Measurements from ENCODE around the gene SDK2. TPM values are rescaled to one million over a fixed set of nuclear protein-coding genes. Genes with fewer than 3 reads are reported as not detected.

The SDK2 gene
- total and polyA plus RNA-seq, 11 donors: 0.84 to 4.0 (median 2.6) TPM

GRCh38 chr17:73498176-73498575 is 146.1 kb downstream of the SDK2 start:
- H3K36me3 ChIP-seq: no peaks in the 10 kb centered on the region
- no peak for ATAC-seq
- intact Hi-C loops (cut with DNase I): no loop called here
- TF ChIP-seq CTCF (IDR thresholded peaks at IDR 0.05) (no peak), POLR2A (IDR thresholded peaks at IDR 0.05) (no peak)
- H3K27me3 ChIP-seq: peaks cover 0 to 13% (median 0%) of the 10 kb centered on the region in 9 donors
- no peaks in the 10 kb centered on the region for H3K9me3 ChIP-seq
- no peak overlapping the region for H3K4me3 ChIP-seq
- no peak overlapping the region for H3K27ac ChIP-seq
- 74 to 84% (median 76%) methylated on average over 8 of the region's 8 CpGs for WGBS, 4 donors
- H3K4me1 ChIP-seq: peaks cover 0 to 6% (median 0%) of the 10 kb centered on the region in 12 donors
- no peak for DNase-seq

- WGBS, 4 donors: 80 to 86% (median 84%) methylated on average over 7 of the region's 7 CpGs
- no peak overlapping the region for H3K4me3 ChIP-seq
- no peaks in the 10 kb centered on the region for H3K36me3 ChIP-seq
- H3K27me3 ChIP-seq: peaks cover 0 to 13% (median 0%) of the 10 kb centered on the region in 9 donors
- ATAC-seq (no peak), DNase-seq (no peak)
- no peaks in the 10 kb centered on the region for H3K9me3 ChIP-seq
- no peak for TF ChIP-seq POLR2A (IDR thresholded peaks at IDR 0.05)
- no peak for TF ChIP-seq CTCF (IDR thresholded peaks at IDR 0.05)
- H3K27ac ChIP-seq: no peak overlapping the region
- peaks cover 0 to 6% (median 0%) of the 10 kb centered on the region in 12 donors for H3K4me1 ChIP-seq
- intact Hi-C loops (cut with DNase I): no loop called here
These were observed 146.5 kb downstream of the SDK2 start for GRCh38 chr17:73497721-73498120.

GRCh38 chr17:73496232-73496631 is 148.0 kb downstream of the SDK2 start:
- H3K27ac ChIP-seq: no peak overlapping the region
- intact Hi-C loops (cut with DNase I): no loop called here
- peaks cover 0 to 6% (median 0%) of the 10 kb centered on the region in 12 donors for H3K4me1 ChIP-seq
- no peaks in the 10 kb centered on the region for H3K9me3 ChIP-seq
- H3K4me3 ChIP-seq: no peak overlapping the region
- H3K36me3 ChIP-seq: no peaks in the 10 kb centered on the region
- no peak for TF ChIP-seq POLR2A (IDR thresholded peaks at IDR 0.05)
- no peak for TF ChIP-seq CTCF (IDR thresholded peaks at IDR 0.05)
- ATAC-seq (no peak), DNase-seq (no peak)
- WGBS, 4 donors: 92 to 96% (median 92%) methylated on average over 13 of the region's 13 CpGs
- H3K27me3 ChIP-seq: peaks cover 0 to 14% (median 0%) of the 10 kb centered on the region in 9 donors

GRCh38 chr17:73495641-73496040 is 148.6 kb downstream of the SDK2 start:
- TF ChIP-seq POLR2A (IDR thresholded peaks at IDR 0.05) (no peak), CTCF (IDR thresholded peaks at IDR 0.05) (no peak)
- H3K4me3 ChIP-seq: no peak overlapping the region
- intact Hi-C loops (cut with DNase I): no loop called here
- 72 to 84% (median 76%) methylated on average over 6 of the region's 6 CpGs for WGBS, 4 donors
- DNase-seq (no peak), ATAC-seq (no peak)
- H3K36me3 ChIP-seq: no peaks in the 10 kb centered on the region
- peaks cover 0 to 14% (median 0%) of the 10 kb centered on the region in 9 donors for H3K27me3 ChIP-seq
- H3K4me1 ChIP-seq: peaks cover 0 to 6% (median 0%) of the 10 kb centered on the region in 12 donors
- no peak overlapping the region for H3K27ac ChIP-seq
- no peaks in the 10 kb centered on the region for H3K9me3 ChIP-seq
